ENCODE data around the gene GMDS.

- TF ChIP-seq POLR2A (IDR thresholded peaks at IDR 0.05; ENCODE audit: low read depth, low read length): no peak
- TF ChIP-seq TAF1 (IDR thresholded peaks at IDR 0.05; ENCODE audit: borderline replicate concordance, low read depth, low read length): no peak
Observed at GRCh38 chr6:1870932-1871331, 374.5 kb downstream of the GMDS start.

Measured in GM12892 (cell line).